Lung (tissue), 12 donors: ENCODE data around the gene BABAM2. TPM values are rescaled to one million over a fixed set of nuclear protein-coding genes. Genes with fewer than 3 reads are reported as not detected.

Experiments
- ATAC-seq: fragments of 200-7000 bp; cut with Tn5 transposase; one replicate; pipeline ENCODE4 v1.9.1; 2020; ENCODE audit warnings: moderate number of reproducible peaks; ENCODE audit not compliant: insufficient read depth, low FRiP score
- DNase-seq, 3 donors: peaks; one replicate each; pipeline ENCODE4 v3.0.0-alpha.2; 2013 to 2017
- H3K27ac ChIP-seq, 2 donors: one replicate each; pipeline ENCODE4 v1.5.1; 2013; ENCODE audit warnings: mild to moderate bottlenecking in 2 of 2, moderate library complexity in 2 of 2, control low read depth in 1 of 2, inconsistent platforms in 1 of 2, low read depth in 1 of 2, low read length in 1 of 2
- H3K27me3 ChIP-seq, 3 donors: one replicate each; pipeline ENCODE4 v1.5.1; 2013; ENCODE audit warnings: low read length in 2 of 3; ENCODE audit not compliant: control insufficient read depth in 3 of 3, insufficient read depth in 3 of 3
- H3K36me3 ChIP-seq, 4 donors: one replicate each; pipeline ENCODE4 v1.5.1; 2013; ENCODE audit warnings: low read length in 4 of 4, mild to moderate bottlenecking in 1 of 4, moderate library complexity in 1 of 4; ENCODE audit not compliant: control insufficient read depth in 4 of 4, insufficient read depth in 4 of 4
- H3K4me1 ChIP-seq, 5 donors: one replicate each; pipeline ENCODE4 v1.5.1; 2013; ENCODE audit warnings: low read length in 5 of 5, mild to moderate bottlenecking in 2 of 5, moderate library complexity in 1 of 5; ENCODE audit not compliant: control insufficient read depth in 5 of 5, insufficient read depth in 5 of 5
- H3K4me3 ChIP-seq: one replicate; pipeline ENCODE4 v1.5.1; 2013; ENCODE audit warnings: mild to moderate bottlenecking, control low read depth, moderate library complexity
- H3K9ac ChIP-seq, 2 donors: one replicate each; pipeline ENCODE4 v1.5.1; 2013; ENCODE audit warnings: low read length in 2 of 2, control low read depth in 1 of 2; ENCODE audit not compliant: insufficient read depth in 1 of 2
- H3K9me3 ChIP-seq, 4 donors: one replicate each; pipeline ENCODE4 v1.5.1; 2013; ENCODE audit warnings: low read length in 3 of 4, mild to moderate bottlenecking in 1 of 4, moderate library complexity in 1 of 4; ENCODE audit not compliant: control insufficient read depth in 4 of 4, insufficient read depth in 3 of 4
- WGBS, 2 donors: extraction: QIAGEN DNeasy Blood & Tissue Kit; methylation state at CpG; one replicate each; pipeline ENCODE4 v1.1.7; 2013; 5-methylcytosine and 5-hydroxymethylcytosine counted together
- polyA plus RNA-seq, 2 donors: library from polyadenylated mRNA; stranded (reverse); fragments of 200-250 nt; gene quantifications; one replicate each; pipeline ENCODE4 v1.2.1, GENCODE V29; 2013
- total RNA-seq, 2 donors: library from RNA; depleted of rRNA in 1 of 2; stranded (reverse); fragments of >200 nt in 1 of 2; gene quantifications; one replicate each; pipeline ENCODE4 v1.2.1, GENCODE V29; 2014 to 2021
- TF ChIP-seq, protein P1 (sequence below): IDR thresholded peaks from 2 replicates; pipeline ENCODE4 v1.5.1; 2012; ENCODE audit warnings: mild to moderate bottlenecking; ENCODE audit errors: control extremely low read depth, extremely low read depth
- donor health status: control.
- donor health status: control.
- donor health status: Bipolar disorder and iron deficiency.
- donor health status: healthy.
- donor health status: DM: yes; HTN: yes; CAD: no.

BABAM2 gene
- total and polyA plus RNA-seq, 4 donors: 19.0 to 43.3 (median 33.7) TPM

DNA sequence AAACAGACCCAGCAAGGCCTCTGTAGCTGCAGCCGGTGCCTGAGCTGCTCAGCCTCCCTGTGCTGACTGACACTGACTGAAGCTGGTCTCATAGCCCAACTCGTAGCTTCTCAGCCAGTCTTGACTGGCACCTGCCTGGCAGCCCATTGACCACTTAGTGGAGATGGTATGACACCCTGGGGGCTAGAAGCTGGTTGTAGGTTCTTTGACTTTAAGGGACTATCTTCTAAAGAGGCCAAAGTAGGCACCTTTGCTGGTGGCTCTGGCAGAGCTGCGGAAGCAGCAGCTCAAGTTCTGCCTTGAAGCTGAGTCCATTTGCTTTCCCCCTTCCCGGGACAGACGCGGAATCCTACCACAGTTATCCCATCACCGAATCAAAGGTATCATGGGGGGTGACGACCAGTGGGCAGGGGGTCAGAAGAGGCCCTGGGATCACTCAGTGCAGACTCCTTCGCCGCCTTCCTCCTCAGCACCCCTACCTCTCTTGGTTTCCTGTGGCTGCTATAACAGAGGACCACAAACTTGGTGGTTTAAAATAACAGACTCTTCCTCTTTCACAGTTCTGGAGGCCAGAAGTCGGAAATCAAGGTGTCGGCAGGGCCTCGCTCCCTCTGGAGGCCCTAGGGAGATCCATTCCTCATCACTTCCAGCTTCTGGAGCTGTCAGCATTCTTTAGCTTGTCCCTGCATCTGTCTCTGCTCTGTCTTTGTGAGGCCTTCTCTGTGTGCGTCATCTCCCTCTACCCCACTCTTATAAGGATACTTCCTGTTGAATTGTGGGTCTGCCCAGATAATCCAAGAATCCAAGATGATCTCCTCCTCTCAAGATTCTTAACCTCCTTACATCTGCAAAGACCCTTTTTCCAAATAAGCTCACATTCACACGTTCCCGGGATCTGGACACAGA, 488.4 kb downstream of the BABAM2 start:
- Histone ChIP-seq H3K9ac (no peak overlapping the region), H3K4me3 (no peak overlapping the region), H3K27me3 (no peaks in the 10 kb centered on the region), H3K9me3 (no peaks in the 10 kb centered on the region), H3K36me3 (no peaks in the 10 kb centered on the region), H3K27ac (no peak overlapping the region), H3K4me1 (peaks cover 0 to 9% (median 0%) of the 10 kb centered on the region in 5 donors)
- TF ChIP-seq, protein P1, sequence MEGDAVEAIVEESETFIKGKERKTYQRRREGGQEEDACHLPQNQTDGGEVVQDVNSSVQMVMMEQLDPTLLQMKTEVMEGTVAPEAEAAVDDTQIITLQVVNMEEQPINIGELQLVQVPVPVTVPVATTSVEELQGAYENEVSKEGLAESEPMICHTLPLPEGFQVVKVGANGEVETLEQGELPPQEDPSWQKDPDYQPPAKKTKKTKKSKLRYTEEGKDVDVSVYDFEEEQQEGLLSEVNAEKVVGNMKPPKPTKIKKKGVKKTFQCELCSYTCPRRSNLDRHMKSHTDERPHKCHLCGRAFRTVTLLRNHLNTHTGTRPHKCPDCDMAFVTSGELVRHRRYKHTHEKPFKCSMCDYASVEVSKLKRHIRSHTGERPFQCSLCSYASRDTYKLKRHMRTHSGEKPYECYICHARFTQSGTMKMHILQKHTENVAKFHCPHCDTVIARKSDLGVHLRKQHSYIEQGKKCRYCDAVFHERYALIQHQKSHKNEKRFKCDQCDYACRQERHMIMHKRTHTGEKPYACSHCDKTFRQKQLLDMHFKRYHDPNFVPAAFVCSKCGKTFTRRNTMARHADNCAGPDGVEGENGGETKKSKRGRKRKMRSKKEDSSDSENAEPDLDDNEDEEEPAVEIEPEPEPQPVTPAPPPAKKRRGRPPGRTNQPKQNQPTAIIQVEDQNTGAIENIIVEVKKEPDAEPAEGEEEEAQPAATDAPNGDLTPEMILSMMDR: no peak
- no peak for ATAC-seq
- WGBS, 2 donors: 35 to 67% methylated on average over 16 of the region's 16 CpGs
- no peak for DNase-seq

DNA sequence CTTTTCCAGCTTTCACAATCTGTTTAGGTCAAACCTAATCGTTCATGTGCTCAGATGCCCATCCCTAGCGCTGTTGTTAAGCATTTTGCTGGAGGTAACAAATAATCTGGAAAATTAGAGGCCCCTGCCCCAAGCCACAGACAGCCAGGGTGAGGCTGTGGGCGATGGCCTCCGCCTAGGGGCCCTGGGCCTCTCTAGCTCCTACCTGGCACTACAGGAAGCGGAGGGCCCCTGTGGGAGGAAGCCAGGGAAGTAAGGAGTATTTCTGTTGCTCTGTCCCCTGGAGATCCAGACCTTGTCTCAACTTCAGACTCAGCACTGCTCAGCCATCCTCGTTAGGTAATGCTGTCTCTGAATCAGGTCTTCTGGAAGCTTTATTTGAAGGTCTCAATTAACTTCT, 489.7 kb downstream of the BABAM2 start:
- no peaks in the 10 kb centered on the region for H3K9me3 ChIP-seq
- no peak overlapping the region for H3K27ac ChIP-seq
- no peaks in the 10 kb centered on the region for H3K27me3 ChIP-seq
- H3K36me3 ChIP-seq: no peaks in the 10 kb centered on the region
- DNase-seq (no peak), ATAC-seq (no peak)
- 64 to 85% methylated on average over 6 of the region's 6 CpGs for WGBS, 2 donors
- TF ChIP-seq, protein P1: no peak
- no peak overlapping the region for H3K4me3 ChIP-seq
- H3K9ac ChIP-seq: no peak overlapping the region
- peaks cover 0 to 11% (median 0%) of the 10 kb centered on the region in 5 donors for H3K4me1 ChIP-seq

DNA sequence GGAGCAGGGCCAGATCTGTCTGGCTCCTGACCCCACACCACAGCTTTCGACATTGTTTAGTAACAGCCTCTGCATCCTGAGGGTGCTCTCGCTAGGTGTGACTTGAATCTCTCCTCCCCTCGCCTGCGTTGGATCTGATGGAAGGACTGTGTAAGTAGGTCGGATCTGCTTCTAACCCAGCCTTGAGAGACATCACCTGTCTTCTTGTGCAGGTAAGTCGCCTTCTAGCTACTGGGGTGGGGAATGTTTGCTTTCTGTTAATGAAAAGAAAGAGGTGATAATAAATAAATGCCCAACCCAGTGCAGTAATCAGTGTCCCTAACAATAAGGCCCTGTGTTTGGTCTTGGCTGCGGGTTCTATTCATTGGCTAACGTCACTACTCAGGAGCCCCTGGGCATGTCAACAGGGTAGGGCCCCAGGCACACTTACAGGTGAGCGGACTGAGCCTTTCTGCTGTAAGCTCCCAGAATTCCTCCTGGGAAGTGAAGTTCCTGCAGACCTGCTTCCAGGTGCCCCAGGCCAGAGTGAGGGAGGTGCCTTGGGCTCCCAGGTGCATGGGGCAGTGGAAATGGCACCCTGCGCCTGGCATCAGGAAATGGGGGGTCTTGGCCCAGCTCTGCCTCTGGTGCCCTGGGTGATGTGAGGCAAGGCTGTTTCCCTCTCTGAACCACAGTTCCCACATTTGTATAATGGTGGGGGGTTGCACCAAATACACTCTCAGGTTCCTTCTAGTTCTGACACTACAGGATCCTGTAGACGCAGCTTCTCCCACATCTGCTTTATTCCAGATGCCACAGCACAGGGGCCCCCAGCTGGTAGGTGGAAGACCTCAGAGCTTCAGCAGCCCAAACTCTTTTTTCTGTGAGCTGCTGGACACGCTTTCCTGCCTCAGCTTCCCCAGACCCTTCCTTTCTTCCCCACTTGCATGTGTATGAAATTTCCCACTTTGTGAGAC, 491.0 kb downstream of the BABAM2 start:
- WGBS, 2 donors: 66 to 87% methylated on average over 12 of the region's 12 CpGs
- no peak for ATAC-seq
- no peaks in the 10 kb centered on the region for H3K9me3 ChIP-seq
- H3K4me1 ChIP-seq: peaks cover 0 to 11% (median 0%) of the 10 kb centered on the region in 5 donors
- no peak overlapping the region for H3K27ac ChIP-seq
- DNase-seq: no peak
- TF ChIP-seq, protein P1: no peak
- H3K36me3 ChIP-seq: no peaks in the 10 kb centered on the region
- H3K4me3 ChIP-seq: no peak overlapping the region
- H3K27me3 ChIP-seq: no peaks in the 10 kb centered on the region
- no peak overlapping the region for H3K9ac ChIP-seq
